Tongue (tissue), 2 donors: ENCODE measurements around the gene APBA2. TPM values are rescaled to one million over a fixed set of nuclear protein-coding genes. Genes with fewer than 3 reads are reported as not detected.
"Not testable (repeated sequence)": the region's sequence is repeated elsewhere in the genome, so short reads cannot be mapped to it uniquely, and the experiment has no call there.

Experiments used
- DNase-seq: peaks from one replicate; pipeline ENCODE4 v3.0.0-alpha.2; 2015
- total RNA-seq: library from RNA; depleted of rRNA; stranded (reverse); fragments of >200 nt; gene quantifications from one replicate; pipeline ENCODE4 v1.2.3, GENCODE V29; 2014

Gene APBA2
- total RNA-seq, 1 donor from 2014 or later, result 8.1 TPM

DNA sequence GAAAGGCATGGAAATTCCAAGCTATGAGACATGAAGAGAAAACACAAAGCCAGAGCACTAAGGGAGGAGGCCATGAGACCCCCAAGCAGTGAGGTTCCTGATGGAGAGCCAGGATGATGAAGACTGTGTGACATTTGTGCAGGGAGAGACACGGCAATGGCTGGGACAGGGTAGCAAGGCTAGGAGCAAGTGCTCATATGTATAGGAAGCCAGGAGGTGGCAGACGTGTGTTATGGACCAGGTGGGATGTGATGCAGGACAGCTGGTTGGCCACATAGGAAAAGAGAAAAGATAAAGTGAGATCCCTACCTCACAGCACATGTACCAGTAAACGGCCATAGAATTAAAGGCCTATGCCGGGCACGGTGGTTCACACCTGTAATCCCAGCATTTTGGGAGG is 112.7 kb downstream of the APBA2 start:
- no peak for DNase-seq

DNA sequence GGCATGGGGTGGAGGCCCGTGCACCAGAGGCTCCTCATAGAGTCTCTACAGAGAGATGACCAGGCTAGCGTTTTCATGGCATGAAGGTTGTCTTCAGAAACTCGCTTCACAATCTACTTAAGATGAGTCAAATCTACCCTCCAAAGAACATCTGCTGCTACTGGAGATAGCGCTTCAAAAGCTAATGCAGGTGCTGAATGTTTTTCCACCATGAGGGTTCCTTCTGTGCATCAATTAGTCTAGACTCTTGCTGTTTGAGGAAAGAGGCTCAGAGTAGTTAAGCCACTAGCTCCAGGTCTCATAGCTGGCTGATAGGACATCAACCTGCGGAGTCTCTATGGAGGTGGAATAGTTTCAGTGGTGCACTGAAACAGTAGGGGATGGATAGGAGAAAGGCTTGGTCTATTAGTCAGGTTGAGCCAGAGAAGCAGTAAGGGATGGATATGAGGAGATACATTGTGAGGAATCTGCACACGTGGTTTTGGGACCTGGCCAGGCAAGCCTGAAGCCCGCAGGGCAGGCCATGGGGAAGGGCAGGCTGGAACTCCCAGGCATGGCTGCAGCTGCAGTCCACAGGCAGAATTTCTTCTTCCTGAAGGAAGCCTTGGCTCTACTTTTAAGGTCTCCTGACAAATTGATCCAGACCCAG is 117.5 kb downstream of the APBA2 start:
- no peak for DNase-seq

DNA sequence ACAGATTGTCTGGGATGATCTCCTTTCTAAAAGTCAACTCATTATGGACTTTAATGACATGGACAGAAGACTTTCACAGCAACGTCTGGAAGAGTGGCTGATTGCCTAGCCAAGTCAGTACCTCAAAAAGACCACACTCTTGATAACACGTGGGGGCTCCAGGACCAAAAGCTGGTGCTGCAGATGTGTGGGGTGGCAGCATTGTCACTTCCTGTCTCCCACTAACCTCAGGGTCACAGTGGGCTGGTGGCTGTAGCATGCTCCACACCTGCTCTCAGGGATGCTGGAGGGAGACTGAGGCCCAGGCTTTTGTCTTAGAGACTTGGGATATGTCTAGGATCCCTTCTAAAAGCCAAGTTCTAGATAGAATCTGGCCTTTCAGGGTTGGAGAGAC is 118.1 kb downstream of the APBA2 start:
- DNase-seq, result no peak

DNA sequence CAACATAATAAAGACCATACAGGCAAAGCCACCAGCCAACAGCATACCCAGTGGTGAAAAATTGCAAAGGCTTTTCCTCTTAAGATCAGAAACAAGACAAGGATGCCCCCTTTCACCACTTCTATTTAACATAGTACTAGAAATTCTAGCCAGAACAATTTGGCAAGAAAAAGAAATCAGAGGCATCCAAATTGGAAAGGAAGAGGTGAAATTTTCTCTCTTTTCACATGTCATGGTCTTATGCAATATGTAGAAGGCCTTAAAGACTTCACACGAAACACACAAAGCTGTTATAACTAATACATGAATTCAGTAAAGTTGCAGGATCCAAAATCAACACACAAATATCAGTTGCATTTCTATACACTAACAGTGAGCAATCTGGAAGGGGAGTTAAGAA is 120.2 kb downstream of the APBA2 start:
- no peak for DNase-seq

DNA sequence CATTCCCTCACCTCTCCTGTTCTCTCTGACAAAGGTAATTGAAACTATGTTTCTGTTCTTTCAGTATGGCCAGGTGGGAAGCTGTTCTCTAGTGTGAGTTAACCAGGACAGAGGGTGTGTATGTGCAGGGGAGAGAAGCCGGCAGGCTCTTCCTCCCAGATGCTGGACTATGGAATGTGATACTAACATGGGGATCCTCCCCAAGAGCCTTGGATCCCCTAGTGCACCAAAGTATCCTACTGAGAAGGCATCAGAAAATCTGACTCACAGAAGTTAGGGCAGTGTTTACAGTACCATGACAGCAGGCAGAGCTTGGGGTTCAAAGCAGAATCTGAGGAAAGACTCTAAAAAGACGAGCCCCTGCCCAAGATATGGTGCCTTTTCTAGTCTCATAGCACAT is 123.1 kb downstream of the APBA2 start:
- DNase-seq, result no peak

DNA sequence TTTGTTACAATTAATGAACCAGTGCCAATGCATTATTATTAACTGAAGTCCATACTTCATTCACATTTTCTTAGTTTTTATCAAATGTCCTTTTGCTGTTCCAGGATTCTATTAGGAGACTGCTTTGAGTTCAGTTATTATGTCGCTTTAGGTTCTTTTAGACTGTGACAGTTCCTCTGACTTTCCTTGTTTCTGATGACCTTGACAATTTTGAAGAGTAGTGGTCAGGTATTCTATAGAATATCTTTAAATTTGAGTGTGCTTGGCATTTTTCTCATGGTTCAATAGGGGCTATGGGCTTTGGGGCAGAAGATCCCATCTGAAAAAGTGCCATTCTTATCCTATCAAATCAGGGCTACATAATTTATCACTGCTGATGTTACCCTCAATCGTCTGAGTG is 126.3 kb downstream of the APBA2 start:
- DNase-seq, result no peak

DNA sequence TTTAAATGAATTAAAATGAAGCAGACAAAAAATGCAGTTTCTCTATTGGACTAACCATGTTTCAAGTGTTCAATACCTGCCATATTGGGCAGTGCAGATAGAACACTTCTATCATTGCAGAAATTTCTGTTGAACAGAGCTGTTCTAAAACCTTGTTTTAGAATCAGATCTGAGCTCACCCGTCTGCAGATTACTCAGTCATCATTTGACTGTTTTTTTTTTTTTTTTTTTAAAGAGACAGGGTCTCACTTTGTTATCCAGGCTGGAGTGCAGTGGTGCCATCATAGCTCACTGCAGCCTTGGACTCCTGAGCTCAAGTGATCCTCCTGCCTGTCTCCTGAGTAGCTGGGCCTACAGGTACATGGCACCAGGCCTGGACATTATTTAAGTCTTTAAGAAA is 128.7 kb downstream of the APBA2 start:
- DNase-seq, result no peak

DNA sequence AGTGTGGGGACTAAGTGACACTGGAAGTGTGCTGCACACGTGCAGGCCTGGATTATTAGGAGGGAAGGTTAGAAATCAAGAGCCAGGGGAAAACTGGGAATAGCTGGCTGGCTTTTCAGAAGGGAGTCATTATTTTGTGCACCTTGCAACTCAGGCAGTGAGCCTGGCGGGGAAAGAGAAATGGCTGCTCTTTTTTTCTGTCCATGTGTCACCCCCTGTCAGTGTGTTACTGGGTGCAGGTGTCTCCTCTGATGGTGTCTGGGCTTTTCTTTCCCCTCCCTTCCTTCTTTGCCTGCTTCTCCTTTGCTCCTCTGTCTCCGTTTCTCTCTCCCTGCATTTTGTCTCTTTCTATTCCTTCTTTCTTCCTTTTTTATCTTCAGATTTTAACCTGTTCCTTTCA is 130.7 kb downstream of the APBA2 start:
- DNase-seq, result no peak

DNA sequence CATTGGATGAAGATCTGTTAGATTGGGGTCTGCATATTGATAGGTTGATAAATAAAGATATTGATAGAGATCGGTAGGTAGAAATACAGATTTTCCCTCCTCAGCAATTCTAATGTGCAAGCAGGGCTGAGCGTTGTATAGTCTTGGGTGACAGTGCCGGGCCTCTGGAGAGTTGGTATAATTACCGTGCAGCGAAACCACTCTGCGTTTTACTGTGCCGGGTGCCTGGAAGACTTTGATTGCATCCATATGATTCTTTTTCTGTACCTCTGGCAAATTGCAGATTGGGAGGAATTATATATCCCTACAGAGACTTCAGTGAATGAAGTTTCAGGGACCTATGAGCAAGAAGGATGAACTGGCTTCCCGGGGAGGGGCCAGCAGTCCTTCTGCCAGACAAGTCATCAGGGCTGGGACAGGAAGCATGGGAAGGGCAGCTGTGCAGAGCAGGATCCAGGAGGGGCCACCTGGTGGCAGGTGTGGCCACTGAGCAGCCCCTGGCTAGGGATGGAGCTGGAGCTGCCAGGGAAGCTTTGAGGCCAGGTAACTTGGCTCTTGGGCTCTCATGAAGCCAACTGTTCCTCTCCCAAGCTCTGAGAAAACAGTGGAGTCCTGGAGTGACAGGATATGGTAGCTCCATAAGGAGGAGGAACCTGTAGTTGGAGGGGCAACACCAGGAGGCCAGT is 132.5 kb downstream of the APBA2 start:
- no peak for DNase-seq

DNA sequence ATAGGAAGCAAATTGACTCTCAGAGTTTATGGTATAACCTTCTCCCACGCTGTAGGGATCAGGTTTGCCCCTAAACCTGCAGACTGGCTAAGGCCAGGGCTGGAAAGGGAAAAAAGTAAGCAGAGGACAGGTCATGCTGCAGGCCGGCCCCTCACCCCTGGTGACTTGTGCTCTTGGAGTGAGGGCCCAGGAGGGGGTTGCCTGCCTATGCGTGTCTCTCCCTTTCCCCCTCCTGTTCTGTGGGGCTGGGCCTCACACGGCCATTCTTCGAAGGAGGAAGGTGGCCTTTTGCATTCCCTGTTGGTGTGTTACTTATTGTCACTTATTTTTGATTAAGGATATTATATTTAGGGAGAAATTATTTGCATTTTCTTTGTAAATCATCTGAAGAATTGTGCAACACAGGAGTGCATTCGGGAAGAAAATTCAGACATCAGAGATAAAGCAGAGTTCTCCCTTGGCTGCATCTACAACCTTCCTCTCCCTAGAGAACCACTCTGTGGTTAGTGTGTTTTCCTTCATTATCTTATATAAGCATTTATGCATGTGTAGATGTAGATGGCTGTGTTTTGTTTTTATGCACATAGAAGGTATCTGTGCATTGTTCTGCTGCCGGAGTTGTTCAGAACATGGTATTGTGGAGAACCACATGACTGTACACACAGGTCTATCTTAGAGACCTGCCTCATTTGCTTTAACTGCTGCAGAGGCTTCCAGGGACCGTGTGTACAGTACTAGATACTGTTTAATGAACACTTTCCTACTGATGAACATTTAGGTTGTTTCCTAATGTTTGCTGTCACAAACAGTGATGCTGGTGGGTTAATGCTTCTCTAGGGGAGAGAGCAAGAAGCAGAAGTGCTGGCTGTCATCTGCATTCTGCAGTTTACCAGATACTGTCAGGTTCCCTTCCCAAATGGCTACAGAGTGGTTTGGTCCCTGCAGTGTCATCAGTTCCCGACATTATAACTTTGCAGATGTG is 133.5 kb downstream of the APBA2 start:
- DNase-seq, result no peak

DNA sequence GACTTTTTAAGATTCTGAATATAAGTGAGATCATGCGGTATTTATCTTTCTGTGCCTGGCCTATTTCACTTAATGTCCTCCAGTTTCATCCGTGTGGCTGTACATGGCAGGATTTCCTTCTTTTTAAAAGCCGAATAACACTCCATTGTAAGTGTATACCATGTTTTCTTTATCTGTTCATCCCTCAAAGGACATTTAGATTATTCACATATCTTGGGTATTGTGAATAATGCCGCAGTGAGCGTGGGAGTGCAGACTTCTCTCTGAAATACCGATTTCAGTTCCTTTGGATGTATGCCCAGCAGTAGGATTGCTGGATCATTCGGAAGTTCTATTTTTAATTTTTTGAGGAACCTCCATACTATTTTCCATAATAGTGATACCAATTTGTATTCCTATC is 136.1 kb downstream of the APBA2 start:
- DNase-seq, result no peak

DNA sequence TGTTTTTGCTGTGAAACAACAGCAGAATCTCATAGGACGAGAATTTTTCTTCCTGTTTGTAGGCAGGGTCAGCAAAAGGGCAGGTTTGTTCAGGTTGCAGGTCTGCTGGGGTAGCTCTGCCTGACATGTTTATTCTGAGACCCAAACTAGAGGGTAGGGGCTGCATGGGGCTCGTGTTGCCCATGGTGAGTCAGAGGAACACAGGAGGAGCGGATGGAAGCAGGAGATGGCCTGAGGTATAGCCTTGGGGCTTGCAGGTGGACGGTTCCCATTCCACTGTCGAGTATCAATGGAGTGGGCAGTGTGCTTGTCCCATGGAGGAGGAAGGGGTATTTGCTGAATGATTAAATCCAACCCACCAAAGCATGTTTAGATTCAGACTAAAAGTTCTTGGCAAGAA is 138.9 kb downstream of the APBA2 start:
- DNase-seq, result no peak

DNA sequence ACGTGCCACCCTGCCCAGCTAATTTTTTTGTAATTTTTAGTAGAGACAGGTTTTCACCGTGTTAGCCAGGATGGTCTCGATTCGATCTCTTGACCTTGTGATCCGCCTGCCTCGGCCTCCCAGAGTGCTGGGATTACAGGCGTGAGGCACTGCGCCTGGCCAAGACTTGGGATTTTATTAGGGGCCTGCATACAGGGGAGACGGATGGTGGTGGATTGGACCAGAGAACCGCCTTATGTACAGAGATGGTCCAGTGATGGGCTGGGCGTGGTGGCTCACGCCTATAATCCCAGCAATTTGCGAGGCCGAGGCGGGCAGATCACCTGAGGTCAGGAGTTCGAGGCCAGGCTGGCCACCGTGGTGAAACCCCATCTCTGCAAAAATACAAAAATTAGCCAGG is 139.6 kb downstream of the APBA2 start:
- not testable (repeated sequence) for DNase-seq

DNA sequence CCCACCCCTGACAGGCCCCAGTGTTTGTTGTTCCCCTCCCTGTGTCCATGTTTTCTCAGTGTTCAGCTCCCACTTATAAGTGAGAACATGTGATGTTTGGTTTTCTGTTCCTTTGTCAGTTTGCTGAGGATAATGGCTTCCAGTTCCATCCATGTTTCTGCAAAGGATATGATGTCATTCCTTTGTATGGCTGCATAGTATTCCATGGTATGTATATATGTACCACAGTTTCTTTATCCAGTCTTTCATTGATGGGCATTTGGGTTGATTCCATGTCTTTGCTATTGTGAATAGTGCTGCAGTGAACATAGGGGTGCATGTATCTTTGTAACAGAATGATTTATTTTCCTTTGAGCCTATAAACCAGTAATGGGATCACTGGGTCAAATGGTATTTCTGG is 142.4 kb downstream of the APBA2 start:
- DNase-seq, result not testable (repeated sequence)

DNA sequence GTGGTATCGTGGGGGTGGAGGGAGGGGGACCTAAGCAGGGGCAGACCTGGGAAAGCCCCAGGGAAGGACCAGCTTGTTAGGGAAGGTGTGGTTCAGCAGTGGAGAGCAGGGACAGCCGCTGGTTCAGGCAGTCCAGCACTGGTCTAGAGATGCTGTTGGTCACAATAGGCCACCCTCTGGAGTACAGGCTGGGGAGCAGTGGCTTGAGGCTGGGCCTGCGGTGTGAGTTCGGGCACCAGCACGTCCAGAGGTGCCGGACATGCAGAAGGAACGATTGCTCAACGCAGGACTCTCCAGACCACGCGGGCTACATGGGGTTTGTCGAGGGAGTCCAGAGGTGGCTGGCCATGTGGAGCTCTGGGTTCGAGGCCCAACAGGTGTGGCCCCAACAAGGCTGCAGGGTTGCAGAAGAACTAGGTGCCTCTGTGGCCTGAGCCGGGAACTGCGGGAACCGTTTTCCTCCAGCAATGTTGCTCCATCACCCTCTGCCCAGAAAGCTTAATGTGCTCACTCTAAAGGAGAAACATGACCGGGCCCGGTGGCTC is 143.9 kb downstream of the APBA2 start:
- no peak for DNase-seq

DNA sequence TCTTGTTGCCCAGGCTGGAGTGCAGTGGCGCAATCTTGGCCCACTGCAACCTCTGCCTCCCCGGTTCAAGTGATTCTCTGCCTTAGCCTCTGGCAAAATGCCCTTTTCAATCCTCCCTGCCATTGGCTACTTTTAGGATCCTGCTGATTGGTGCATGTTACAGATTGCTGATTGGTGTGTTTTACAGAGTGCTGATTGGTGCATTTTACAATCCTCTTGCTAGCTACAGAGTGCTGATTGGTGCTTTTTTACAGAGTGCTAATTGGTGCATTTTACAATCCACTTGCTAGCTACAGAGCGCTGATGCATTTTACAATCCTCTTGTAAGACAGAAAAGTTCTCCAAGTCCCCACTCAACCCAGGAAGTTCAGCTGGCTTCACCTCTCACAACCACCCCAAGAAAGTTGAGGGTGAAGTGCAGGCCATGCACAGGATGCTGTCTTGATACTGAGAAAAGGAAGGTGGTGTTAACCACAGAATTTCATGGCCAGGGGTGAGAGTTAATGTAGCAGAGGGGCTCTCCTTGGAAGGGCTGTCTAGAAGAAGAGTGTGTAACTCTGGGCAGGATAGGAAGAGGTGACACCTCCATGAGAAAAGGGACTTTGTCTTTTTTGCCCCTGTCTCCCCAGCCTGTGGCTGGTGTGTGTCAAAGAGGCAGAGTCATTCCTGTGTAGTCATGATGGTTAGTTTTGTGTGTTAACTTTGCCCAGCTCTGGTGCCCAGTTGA is 145.9 kb downstream of the APBA2 start:
- no peak for DNase-seq

DNA sequence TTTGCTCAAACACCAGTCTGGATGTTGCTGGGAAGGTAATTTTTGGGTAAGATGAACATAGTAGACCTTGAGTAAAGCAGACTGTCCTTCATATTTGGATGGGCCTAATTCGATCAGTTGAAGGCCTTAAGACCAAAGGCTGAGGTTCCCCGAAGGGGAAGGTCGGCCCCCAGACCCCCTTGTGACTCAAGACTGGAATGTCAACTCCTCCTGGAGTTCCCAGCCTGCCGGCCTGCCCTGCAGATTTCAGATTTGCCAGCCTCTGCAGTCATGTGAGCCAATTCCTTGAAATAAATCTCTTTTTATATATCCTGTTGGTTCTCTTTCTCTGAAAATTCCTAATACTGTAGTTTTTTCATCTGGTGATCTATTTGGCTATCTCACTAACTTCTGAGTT is 146.5 kb downstream of the APBA2 start:
- no peak for DNase-seq

DNA sequence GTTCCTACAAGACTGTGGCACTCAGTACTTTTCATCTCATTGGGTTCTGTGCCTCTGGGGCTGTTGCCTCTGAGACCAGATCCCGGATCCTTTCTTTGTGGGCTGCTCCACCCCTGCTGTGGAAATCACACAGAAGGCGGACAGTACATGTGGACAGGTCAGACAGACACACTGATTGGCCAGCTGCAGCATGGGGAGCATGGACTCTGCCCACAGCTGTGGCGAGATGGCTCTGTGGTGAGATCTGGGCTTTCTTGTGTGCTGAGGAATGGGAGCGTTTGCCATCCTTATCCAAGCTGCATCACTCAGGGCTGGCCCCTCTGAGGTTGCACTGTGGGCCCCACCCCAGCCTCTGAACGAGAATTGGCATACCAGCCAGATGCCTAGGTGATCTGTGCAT is 147.0 kb downstream of the APBA2 start:
- DNase-seq, result no peak

DNA sequence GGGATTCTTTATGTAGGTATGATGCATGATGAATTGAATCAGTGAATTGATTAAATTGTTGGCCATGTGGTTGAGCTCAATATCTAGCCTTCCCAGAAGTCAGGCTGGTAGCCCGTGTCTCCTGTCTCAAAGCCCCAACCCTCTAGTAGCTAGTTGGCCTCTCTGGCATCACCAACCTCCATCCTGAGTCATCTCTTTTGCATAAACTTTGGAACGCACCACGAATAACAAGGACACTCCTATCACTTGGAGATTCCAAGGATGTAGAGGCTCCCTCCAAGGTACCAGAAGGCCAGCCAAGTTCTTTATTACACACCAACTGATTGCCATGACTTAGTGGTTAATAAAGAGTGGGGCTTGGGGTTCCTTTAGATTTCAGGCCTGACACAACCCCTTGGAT is 148.4 kb downstream of the APBA2 start:
- DNase-seq, result no peak

DNA sequence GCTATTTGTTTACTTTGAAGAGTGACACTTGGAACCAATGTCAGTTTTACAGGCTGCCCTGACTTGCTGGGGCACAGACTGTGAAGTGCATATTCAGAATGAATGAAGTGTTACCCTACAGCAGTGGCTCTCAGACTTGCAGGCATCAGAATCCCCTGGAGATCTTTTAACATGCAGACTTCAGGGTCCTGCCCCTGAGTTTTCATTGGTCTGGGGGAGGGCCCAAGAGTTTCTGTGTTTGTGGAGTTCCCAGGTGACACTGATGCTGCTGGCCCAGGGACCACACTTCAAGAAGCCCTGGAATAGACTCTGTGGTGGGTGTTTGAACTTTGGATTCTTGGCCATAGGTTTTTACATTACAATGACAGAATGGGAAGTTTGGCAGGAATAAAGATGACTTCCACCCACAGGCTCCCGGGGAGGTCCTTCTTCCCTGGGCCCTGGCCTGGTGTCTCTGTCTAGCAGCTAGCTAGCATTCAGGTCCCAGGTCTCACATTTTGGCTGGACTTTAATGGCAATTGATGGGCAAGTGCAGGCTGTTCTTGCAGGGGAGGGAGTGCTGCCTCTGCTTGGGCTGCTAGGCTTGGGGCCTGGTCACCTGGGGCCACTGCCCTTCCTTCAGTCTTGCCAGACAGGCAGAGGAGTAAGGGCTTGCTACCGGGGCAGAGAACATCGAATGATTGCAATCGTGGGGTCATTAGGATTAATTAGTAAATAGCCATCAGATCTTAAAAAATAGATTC is 149.0 kb downstream of the APBA2 start:
- no peak for DNase-seq
